Measurements from ENCODE around the gene MAN1C1. TPM values are rescaled to one million over a fixed set of nuclear protein-coding genes. Genes with fewer than 3 reads are reported as not detected.

The MAN1C1 gene
- total RNA-seq, 1 donor from 2014 or later = 6.3 TPM

DNA sequence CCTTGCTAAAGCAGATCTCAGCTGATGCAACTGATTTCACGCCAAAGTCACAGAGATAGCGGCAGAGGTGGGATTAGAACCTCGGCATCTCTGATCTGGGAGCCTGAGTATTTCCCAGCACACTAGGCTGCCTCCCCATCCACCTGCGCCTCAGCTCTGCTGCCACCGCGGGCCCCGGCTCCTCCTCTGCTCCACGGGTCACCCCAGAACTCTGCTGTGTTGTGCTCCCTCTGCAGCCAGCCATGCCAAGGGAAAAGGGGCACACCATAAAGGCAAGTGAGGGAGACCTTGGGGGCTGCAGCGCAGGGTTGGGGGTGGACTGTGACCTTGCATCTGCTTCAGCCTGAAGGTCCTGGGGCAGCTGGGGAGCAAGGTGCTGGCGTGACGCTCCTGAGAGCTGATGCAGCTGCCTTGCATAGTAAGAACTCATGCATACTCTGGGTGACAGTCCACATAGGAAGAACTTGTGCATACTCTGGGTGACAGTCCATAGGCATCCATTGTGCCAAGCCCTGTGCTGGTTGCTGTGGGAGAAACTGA, 68.7 kb downstream of the MAN1C1 start:
- Histone ChIP-seq H3K9me3 (ENCODE audit: control insufficient read depth in 3 of 3, low read length in 3 of 3) (no peaks in the 10 kb centered on the region), H3K4me3 (ENCODE audit: low read length in 3 of 3) (no peak overlapping the region), H3K9ac (ENCODE audit: low read depth in 1 of 3, low read length in 3 of 3) (no peak overlapping the region), H3K36me3 (ENCODE audit: control insufficient read depth in 3 of 3, insufficient read depth in 3 of 3, low read length in 3 of 3) (no peaks in the 10 kb centered on the region), H3K27me3 (ENCODE audit: control insufficient read depth in 3 of 3, insufficient read depth in 3 of 3, low read length in 3 of 3) (no peaks in the 10 kb centered on the region), H3K4me1 (ENCODE audit: control insufficient read depth in 3 of 3, insufficient read depth in 3 of 3, low read length in 3 of 3) (peaks cover 40 to 44% (median 42%) of the 10 kb centered on the region in 3 donors), H3K27ac (ENCODE audit: low read depth, low read length) (peak overlapping the region; percentile 39)

DNA sequence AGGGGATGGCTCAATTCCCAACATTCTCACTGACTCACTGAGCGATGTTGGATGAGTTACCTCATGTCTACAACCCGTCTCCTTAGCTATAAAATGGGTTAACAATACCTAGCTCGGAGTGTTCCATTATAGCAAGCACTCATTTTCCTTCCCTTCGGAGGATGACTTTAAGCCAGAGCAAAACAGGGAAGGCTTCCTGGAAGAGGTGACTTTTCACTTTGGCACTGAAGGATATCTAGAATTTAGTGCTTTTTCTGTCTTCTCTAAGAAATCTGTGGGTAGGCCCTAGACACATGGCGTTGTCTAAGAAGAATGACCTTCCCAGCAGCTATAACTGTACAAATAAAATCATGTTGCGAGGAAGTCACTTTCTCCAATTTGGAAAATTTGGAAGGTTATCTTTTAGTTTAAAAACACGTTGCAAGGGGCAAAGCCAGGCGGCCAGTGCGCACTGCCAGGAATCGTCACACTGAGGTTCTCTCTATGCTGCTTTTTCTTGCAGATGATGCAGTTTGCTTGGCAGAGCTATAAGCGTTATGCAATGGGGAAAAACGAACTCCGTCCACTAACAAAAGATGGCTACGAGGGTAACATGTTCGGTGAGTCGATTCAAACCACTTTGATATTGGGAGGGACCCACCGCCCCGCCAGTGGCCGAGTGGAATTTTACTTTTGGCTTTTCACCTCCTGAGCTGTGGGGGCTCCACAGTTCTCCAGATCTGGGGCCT, 69.5 kb downstream of the MAN1C1 start:
- peak overlapping the region; percentile 42 for H3K27ac ChIP-seq (ENCODE audit: low read depth, low read length)
- H3K9me3 ChIP-seq (ENCODE audit: control insufficient read depth in 3 of 3, low read length in 3 of 3) = no peaks in the 10 kb centered on the region
- no peaks in the 10 kb centered on the region for H3K27me3 ChIP-seq (ENCODE audit: control insufficient read depth in 3 of 3, insufficient read depth in 3 of 3, low read length in 3 of 3)
- no peaks in the 10 kb centered on the region for H3K36me3 ChIP-seq (ENCODE audit: control insufficient read depth in 3 of 3, insufficient read depth in 3 of 3, low read length in 3 of 3)
- H3K9ac ChIP-seq (ENCODE audit: low read depth in 1 of 3, low read length in 3 of 3) = peak overlapping the region in 1 of 3 donors; percentile 68
- peaks cover 40 to 48% (median 42%) of the 10 kb centered on the region in 3 donors for H3K4me1 ChIP-seq (ENCODE audit: control insufficient read depth in 3 of 3, insufficient read depth in 3 of 3, low read length in 3 of 3)
- H3K4me3 ChIP-seq (ENCODE audit: low read length in 3 of 3) = peak overlapping the region in 2 of 3 donors; percentile 7 to 9

DNA sequence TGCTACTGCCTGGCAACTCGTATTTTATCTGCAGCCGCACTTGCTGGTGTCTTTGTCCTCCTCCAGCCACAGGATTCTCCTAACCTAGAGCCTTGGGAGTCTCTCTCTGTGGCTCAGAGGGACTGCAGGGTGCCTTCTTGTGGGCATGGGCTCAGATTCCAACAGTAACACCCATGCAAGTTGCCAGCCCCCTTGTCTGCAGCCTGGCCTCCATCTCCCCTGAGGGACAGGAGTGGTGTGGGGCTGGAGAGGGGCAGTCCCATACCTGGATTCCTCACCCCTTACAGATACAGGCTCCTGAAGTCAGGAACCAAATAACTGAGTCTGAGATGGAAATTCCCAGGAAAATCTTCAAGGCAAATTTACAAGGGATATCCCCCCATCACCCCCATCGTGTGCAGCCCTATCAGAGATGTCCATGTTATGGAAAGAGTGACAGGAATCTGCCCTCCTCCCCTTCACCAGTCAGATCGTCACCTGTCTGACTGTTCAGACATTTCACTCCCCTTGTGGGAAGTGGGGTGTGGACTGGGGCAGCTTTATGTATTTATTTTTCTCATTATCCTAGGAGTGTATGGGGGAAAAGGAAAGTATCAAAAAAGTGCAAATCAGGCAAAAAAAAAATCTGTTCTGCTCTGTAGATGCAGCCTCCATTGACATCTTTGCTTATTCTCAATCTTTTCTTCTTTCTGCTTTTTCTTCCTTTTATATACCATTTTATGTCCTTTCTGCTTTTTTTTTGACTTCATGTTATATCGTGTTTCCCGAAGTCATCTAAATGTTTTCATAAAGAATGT, 70.8 kb downstream of the MAN1C1 start:
- Histone ChIP-seq H3K27ac (ENCODE audit: low read depth, low read length) (peak overlapping the region; percentile 42), H3K9me3 (ENCODE audit: control insufficient read depth in 3 of 3, low read length in 3 of 3) (no peaks in the 10 kb centered on the region), H3K9ac (ENCODE audit: low read depth in 1 of 3, low read length in 3 of 3) (peak overlapping the region in 1 of 3 donors; percentile 68), H3K27me3 (ENCODE audit: control insufficient read depth in 3 of 3, insufficient read depth in 3 of 3, low read length in 3 of 3) (no peaks in the 10 kb centered on the region), H3K36me3 (ENCODE audit: control insufficient read depth in 3 of 3, insufficient read depth in 3 of 3, low read length in 3 of 3) (no peaks in the 10 kb centered on the region), H3K4me1 (ENCODE audit: control insufficient read depth in 3 of 3, insufficient read depth in 3 of 3, low read length in 3 of 3) (peaks cover 40 to 48% (median 42%) of the 10 kb centered on the region in 3 donors), H3K4me3 (ENCODE audit: low read length in 3 of 3) (no peak overlapping the region)

DNA sequence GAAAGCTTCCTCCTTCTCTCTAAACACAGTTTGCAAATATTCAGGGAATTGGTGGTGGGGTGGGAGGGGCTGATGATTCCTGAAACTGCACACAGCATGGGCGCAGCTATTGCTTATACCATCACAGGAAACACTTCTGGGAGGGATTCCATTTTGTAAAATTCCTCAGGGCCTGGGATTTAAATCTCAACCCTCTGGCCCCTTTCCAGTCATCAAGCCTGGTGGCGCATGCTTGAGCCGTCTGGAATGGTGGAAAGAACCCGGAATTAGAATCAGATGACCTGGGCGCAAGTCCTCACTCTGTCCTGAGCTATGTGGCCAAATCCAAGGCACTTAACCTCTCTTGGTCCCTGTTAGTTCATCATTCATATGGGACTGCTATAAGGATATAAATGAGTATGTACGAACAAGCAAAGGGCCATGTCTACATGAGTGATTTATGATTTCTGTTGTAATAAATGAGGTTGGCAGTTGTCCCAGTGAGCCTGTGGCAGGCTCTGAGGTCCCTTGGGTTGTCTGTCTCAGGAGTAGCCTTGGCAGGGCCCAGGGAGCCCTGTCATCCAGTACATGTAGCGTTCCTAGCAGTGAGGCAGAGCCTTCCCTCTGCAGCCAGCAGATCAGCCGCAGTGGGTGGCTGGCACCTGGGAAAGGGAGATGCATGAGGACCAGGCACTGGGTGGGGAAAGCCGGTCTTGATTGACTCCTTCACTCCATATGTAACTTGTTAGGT, 72.0 kb downstream of the MAN1C1 start:
- no peaks in the 10 kb centered on the region for H3K27me3 ChIP-seq (ENCODE audit: control insufficient read depth in 3 of 3, insufficient read depth in 3 of 3, low read length in 3 of 3)
- H3K36me3 ChIP-seq (ENCODE audit: control insufficient read depth in 3 of 3, insufficient read depth in 3 of 3, low read length in 3 of 3) = no peaks in the 10 kb centered on the region
- no peaks in the 10 kb centered on the region for H3K9me3 ChIP-seq (ENCODE audit: control insufficient read depth in 3 of 3, low read length in 3 of 3)
- no peak overlapping the region for H3K4me3 ChIP-seq (ENCODE audit: low read length in 3 of 3)
- peak overlapping the region in 1 of 3 donors; percentile 70 for H3K9ac ChIP-seq (ENCODE audit: low read depth in 1 of 3, low read length in 3 of 3)
- no peak overlapping the region for H3K27ac ChIP-seq (ENCODE audit: low read depth, low read length)
- H3K4me1 ChIP-seq (ENCODE audit: control insufficient read depth in 3 of 3, insufficient read depth in 3 of 3, low read length in 3 of 3) = peaks cover 42 to 50% (median 43%) of the 10 kb centered on the region in 3 donors

DNA sequence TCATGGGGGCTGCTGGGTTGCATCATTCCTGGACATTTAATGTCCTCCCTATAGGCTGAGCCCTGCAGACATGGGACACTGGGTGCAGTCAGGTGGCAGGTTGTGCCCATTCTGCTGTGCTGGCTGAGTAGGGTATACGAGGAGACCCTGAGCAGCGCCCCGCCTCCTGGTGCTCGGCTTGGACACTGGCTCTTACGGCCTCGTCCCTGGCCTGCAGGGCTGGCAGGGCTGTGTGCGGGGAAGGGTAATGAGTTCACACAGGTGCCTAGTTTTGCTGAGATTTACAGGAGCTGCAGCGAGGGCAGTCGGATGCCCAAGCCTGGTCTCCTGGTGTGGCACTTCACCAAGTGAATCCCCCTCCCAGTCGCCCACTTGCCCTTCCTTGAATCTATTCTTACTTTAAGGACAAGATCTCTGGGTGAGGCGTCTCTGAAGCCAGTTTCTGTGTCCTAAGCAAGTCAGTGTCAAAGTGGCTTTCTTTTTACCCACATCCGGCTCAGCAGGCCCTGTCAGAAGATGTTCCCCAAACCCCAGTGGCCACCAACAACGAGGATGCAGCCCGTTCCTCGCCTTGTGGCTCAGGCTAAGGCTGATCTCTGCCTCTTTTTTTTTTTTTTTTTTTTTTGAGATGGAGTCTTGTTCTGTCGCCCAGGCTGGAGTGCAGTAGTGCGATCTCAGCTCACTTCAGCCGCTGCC, 73.2 kb downstream of the MAN1C1 start:
- Histone ChIP-seq H3K4me3 (ENCODE audit: low read length in 3 of 3) (no peak overlapping the region), H3K36me3 (ENCODE audit: control insufficient read depth in 3 of 3, insufficient read depth in 3 of 3, low read length in 3 of 3) (no peaks in the 10 kb centered on the region), H3K27me3 (ENCODE audit: control insufficient read depth in 3 of 3, insufficient read depth in 3 of 3, low read length in 3 of 3) (no peaks in the 10 kb centered on the region), H3K4me1 (ENCODE audit: control insufficient read depth in 3 of 3, insufficient read depth in 3 of 3, low read length in 3 of 3) (peaks cover 48 to 57% (median 51%) of the 10 kb centered on the region in 3 donors), H3K27ac (ENCODE audit: low read depth, low read length) (no peak overlapping the region), H3K9me3 (ENCODE audit: control insufficient read depth in 3 of 3, low read length in 3 of 3) (no peaks in the 10 kb centered on the region), H3K9ac (ENCODE audit: low read depth in 1 of 3, low read length in 3 of 3) (peak overlapping the region in 2 of 3 donors; percentile 5 to 16)

DNA sequence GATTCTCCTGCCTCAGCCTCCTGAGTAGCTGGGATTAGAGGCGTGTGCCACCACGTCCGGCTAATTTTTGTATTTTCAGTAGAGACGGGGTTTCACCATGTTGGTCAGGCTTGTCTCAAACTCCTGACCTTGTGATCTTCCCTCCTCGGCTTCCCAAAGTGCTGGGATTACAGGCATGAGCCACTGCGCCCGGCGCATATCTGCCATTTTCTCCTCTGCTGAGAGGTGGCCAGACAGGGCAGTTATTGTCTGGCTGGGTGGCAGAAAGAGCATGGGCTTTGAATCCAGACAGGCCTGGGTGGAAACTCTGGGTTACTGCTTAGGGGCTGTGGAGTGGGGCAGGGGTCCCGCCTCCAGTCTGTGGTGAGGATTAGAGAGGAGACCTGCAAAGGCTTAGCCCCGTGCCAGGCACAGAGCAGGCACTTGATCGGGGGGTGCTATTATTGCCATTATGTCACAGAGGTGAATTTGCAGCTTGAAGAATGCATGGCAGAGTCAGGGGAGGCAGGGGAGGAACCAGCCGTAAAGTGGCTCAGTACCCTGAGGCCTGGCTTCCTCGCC, 73.9 kb downstream of the MAN1C1 start:
- H3K4me1 ChIP-seq (ENCODE audit: control insufficient read depth in 3 of 3, insufficient read depth in 3 of 3, low read length in 3 of 3) = peaks cover 48 to 58% (median 49%) of the 10 kb centered on the region in 3 donors
- no peaks in the 10 kb centered on the region for H3K36me3 ChIP-seq (ENCODE audit: control insufficient read depth in 3 of 3, insufficient read depth in 3 of 3, low read length in 3 of 3)
- H3K9me3 ChIP-seq (ENCODE audit: control insufficient read depth in 3 of 3, low read length in 3 of 3) = no peaks in the 10 kb centered on the region
- H3K9ac ChIP-seq (ENCODE audit: low read depth in 1 of 3, low read length in 3 of 3) = peak overlapping the region in 1 of 3 donors; percentile 3
- no peaks in the 10 kb centered on the region for H3K27me3 ChIP-seq (ENCODE audit: control insufficient read depth in 3 of 3, insufficient read depth in 3 of 3, low read length in 3 of 3)
- no peak overlapping the region for H3K4me3 ChIP-seq (ENCODE audit: low read length in 3 of 3)
- H3K27ac ChIP-seq (ENCODE audit: low read depth, low read length) = no peak overlapping the region

DNA sequence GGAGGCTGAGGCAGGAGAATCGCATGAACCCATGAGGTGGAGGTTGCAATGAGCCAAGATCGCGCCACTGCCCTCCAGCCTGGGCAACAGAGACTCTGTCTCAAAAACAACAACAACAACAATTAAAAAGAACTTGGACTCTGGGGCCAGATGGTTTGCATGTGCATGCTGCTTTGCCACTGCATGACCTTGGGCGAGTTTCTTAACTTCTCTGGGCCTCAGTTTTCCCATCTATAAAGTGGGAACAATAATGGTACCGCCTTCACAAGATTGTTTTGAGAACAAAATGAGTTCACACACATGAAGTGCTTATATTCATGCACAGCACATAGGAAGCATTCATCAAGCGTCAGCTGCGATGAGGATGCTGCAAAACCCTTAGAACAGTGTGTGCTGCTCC, 74.6 kb downstream of the MAN1C1 start:
- Histone ChIP-seq H3K9me3 (ENCODE audit: control insufficient read depth in 3 of 3, low read length in 3 of 3) (no peaks in the 10 kb centered on the region), H3K27me3 (ENCODE audit: control insufficient read depth in 3 of 3, insufficient read depth in 3 of 3, low read length in 3 of 3) (no peaks in the 10 kb centered on the region), H3K9ac (ENCODE audit: low read depth in 1 of 3, low read length in 3 of 3) (no peak overlapping the region), H3K27ac (ENCODE audit: low read depth, low read length) (no peak overlapping the region), H3K4me3 (ENCODE audit: low read length in 3 of 3) (no peak overlapping the region), H3K4me1 (ENCODE audit: control insufficient read depth in 3 of 3, insufficient read depth in 3 of 3, low read length in 3 of 3) (peaks cover 49 to 58% (median 50%) of the 10 kb centered on the region in 3 donors), H3K36me3 (ENCODE audit: control insufficient read depth in 3 of 3, insufficient read depth in 3 of 3, low read length in 3 of 3) (no peaks in the 10 kb centered on the region)

DNA sequence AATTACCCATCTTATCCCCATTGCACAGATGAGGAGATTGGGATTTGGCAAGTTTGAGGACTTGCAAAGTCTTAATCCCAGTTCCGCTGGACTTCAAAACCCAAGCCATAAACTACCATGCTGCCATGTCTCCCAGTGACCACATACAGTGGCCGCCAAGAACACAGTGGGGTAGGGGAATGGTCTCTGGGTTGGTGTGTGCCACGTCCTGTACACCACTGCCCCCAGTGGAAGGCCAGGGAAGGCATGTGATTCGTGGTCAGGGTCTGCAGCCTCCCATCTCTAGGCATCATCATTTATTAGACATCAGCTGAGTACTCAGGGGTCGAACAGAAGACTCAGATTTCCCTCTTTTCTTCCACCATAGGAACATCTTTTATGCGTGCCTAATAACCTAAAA, 76.0 kb downstream of the MAN1C1 start:
- Histone ChIP-seq H3K36me3 (ENCODE audit: control insufficient read depth in 3 of 3, insufficient read depth in 3 of 3, low read length in 3 of 3) (no peaks in the 10 kb centered on the region), H3K27ac (ENCODE audit: low read depth, low read length) (no peak overlapping the region), H3K4me1 (ENCODE audit: control insufficient read depth in 3 of 3, insufficient read depth in 3 of 3, low read length in 3 of 3) (peaks cover 47 to 53% (median 52%) of the 10 kb centered on the region in 3 donors), H3K4me3 (ENCODE audit: low read length in 3 of 3) (no peak overlapping the region), H3K9me3 (ENCODE audit: control insufficient read depth in 3 of 3, low read length in 3 of 3) (no peaks in the 10 kb centered on the region), H3K27me3 (ENCODE audit: control insufficient read depth in 3 of 3, insufficient read depth in 3 of 3, low read length in 3 of 3) (no peaks in the 10 kb centered on the region), H3K9ac (ENCODE audit: low read depth in 1 of 3, low read length in 3 of 3) (no peak overlapping the region)
